Lower leg skin (tissue), 4 donors: ENCODE data around the gene GPS1. TPM values are rescaled to one million over a fixed set of nuclear protein-coding genes. Genes with fewer than 3 reads are reported as not detected.
A peak's percentile ranks its signal among the peaks of the same experiment; 100 is the strongest.
"Not testable (repeated sequence)": the region's sequence is repeated elsewhere in the genome, so short reads cannot be mapped to it uniquely, and the experiment has no call there.

Experiments used
- DNase-seq, 2 donors: peaks; one replicate each; pipeline ENCODE4 v3.0.0-alpha.2; 2019; ENCODE audit warnings: low spot score in 2 of 2
- H3K4me3 ChIP-seq: fragments of 200-600 bp; sonication (generic); 2 replicates; pipeline ENCODE4 v1.5.1; 2017; ENCODE audit warnings: mild to moderate bottlenecking, low read depth; ENCODE audit not compliant: poor library complexity, severe bottlenecking
- CTCF ChIP-seq, 3 donors: fragments of 450-650 bp; IDR thresholded peaks; one replicate each; pipeline ENCODE4 v1.5.1; 2016; ENCODE audit warnings: antibody characterized with exemption in 3 of 3, mild to moderate bottlenecking in 3 of 3, moderate library complexity in 2 of 3
- POLR2A ChIP-seq, 2 donors: fragments of 450-650 bp; IDR thresholded peaks; one replicate each; pipeline ENCODE4 v1.6.1; 2016 to 2017; ENCODE audit warnings: antibody characterized with exemption in 2 of 2, mild to moderate bottlenecking in 1 of 2, moderate library complexity in 1 of 2
- WGBS, 2 donors: methylation state at CpG; one replicate each; pipeline ENCODE4 v1.1.5; 2018; 5-methylcytosine and 5-hydroxymethylcytosine counted together
- intact Hi-C: fragments of 100-400 bp; cut with DNase I; formaldehyde crosslinking; loops from one replicate; pipeline ENCODE4 v1.15.0; 2023; ENCODE audit warnings: low total_unique reads
- total RNA-seq, 4 donors: library from RNA; depleted of rRNA; stranded (reverse); fragments of >200 nt; gene quantifications; one replicate each; pipeline ENCODE4 v1.1.0, GENCODE V29; 2016

Gene GPS1
- total RNA-seq, 4 donors from 2014 or later: 57.2 to 99.3 (median 79.1) TPM

GRCh38 chr17:82036634-82037091 is 15.0 kb upstream of the GPS1 start:
- intact Hi-C loops: no loop called here
- 29 to 37% methylated on average over 20 to 23 of the region's 23 CpGs for WGBS, 2 donors
- DNase-seq: no peak
- no peak for TF ChIP-seq POLR2A (IDR thresholded peaks at IDR 0.05)
- no peak for TF ChIP-seq CTCF (IDR thresholded peaks at IDR 0.05)
- H3K4me3 ChIP-seq: peak overlapping the region; percentile 34

GRCh38 chr17:82037092-82037888 is 14.4 kb upstream of the GPS1 start, which contains the start of gene DCXR:
DCXR (minus strand) TSS chr17:82037697; CDS start chr17:82037682, 15 bp downstream.
- TF ChIP-seq POLR2A (IDR thresholded peaks at IDR 0.05) (peak in 1 of 2 donors; percentile 79), CTCF (IDR thresholded peaks at IDR 0.05) (peak in 1 of 3 donors; percentile 66)
- DNase-seq: peak; percentile 98 to 99
- 1% methylated on average over 37 to 58 of the region's 92 CpGs for WGBS, 2 donors
- H3K4me3 ChIP-seq: peak within 1 kb of the TSS; percentile 34
- intact Hi-C loops: no loop called here

GRCh38 chr17:82037889-82038195 is 13.9 kb upstream of the GPS1 start:
- TF ChIP-seq POLR2A (IDR thresholded peaks at IDR 0.05): no peak
- TF ChIP-seq CTCF (IDR thresholded peaks at IDR 0.05): no peak
- no peak for DNase-seq
- WGBS, 2 donors: 4% methylated on average over 10 of the region's 10 CpGs
- intact Hi-C loops: no loop called here
- H3K4me3 ChIP-seq: no peak overlapping the region

GRCh38 chr17:82038796-82039409 is 12.8 kb upstream of the GPS1 start:
- intact Hi-C loops, DNase-seq, H3K4me3 ChIP-seq: not testable (repeated sequence)
- 85% methylated on average over 16 of the region's 16 CpGs for whole genome bisulfite sequencing, 2 donors

GRCh38 chr17:82039695-82040299 is 11.9 kb upstream of the GPS1 start:
- no peak for DNase-seq
- 90 to 99% methylated on average over 7 to 8 of the region's 8 CpGs for WGBS, 2 donors
- no peak overlapping the region for H3K4me3 ChIP-seq
- TF ChIP-seq POLR2A (IDR thresholded peaks at IDR 0.05) (no peak), CTCF (IDR thresholded peaks at IDR 0.05) (no peak)
- intact Hi-C loops: no loop called here

- intact Hi-C loops: no loop called here
- H3K4me3 ChIP-seq: no peak overlapping the region
- 79 to 83% methylated on average over 17 of the region's 17 CpGs for WGBS, 2 donors
- no peak for TF ChIP-seq CTCF (IDR thresholded peaks at IDR 0.05)
- TF ChIP-seq POLR2A (IDR thresholded peaks at IDR 0.05): no peak
- DNase-seq: no peak
These were observed 10.4 kb upstream of the GPS1 start for GRCh38 chr17:82041144-82041814.
